ENCODE results near the gene CEP76. TPM values are rescaled to one million over a fixed set of nuclear protein-coding genes. Genes with fewer than 3 reads are reported as not detected.
"Not testable (repeated sequence)": the region's sequence is repeated elsewhere in the genome, so short reads cannot be mapped to it uniquely, and the experiment has no call there.

Gene CEP76
- total RNA-seq, 2 experiments from 2014 or later = 13.0 to 15.2 TPM

GRCh38 chr18:12656605-12656937 is 46.0 kb downstream of the CEP76 start:
- ChIA-PET POLR2A (no interaction called here), CTCF (no interaction called here)

- ChIA-PET POLR2A (no interaction called here), CTCF (no interaction called here)
Observed at GRCh38 chr18:12654971-12655370, 47.6 kb downstream of the CEP76 start.

- ChIA-PET POLR2A (no interaction called here), CTCF (no interaction called here)
Observed at GRCh38 chr18:12652861-12653401, 49.6 kb downstream of the CEP76 start.

DNA sequence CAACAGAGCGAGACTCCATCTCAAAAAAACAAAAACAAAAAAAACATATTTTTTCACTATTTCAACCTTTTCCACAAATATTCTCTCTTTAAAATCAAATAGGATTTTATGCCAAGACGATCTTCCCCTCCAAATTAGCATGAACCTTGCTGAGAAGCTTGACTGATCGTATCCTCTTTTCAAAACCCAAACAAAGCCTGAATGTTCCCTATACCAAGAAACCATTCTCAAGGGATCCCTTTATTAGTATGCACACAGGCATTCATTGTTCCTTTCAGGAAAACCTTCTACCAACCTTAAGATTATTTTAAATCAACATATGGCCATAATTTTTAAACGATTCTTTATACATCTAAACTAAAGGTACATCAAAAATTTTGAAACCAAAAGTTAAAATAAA is 50.9 kb downstream of the CEP76 start:
- ChIA-PET CTCF (no interaction called here), POLR2A (no interaction called here)

GRCh38 chr18:12647773-12648172 is 54.8 kb downstream of the CEP76 start:
- ChIA-PET POLR2A (no interaction called here), CTCF (no interaction called here)

- ChIA-PET POLR2A (no interaction called here), CTCF (no interaction called here)
Observed at GRCh38 chr18:12645751-12646203, 56.7 kb downstream of the CEP76 start.

GRCh38 chr18:12645254-12645653 is 57.3 kb downstream of the CEP76 start:
- CTCF ChIA-PET = no interaction called here

GRCh38 chr18:12643756-12644155 is 58.8 kb downstream of the CEP76 start:
- CTCF ChIA-PET, POLR2A ChIA-PET: not testable (repeated sequence)

More at GRCh38 chr18:12645254-12645653, 57.3 kb downstream of the CEP76 start:
- POLR2A ChIA-PET = no interaction called here

DNA sequence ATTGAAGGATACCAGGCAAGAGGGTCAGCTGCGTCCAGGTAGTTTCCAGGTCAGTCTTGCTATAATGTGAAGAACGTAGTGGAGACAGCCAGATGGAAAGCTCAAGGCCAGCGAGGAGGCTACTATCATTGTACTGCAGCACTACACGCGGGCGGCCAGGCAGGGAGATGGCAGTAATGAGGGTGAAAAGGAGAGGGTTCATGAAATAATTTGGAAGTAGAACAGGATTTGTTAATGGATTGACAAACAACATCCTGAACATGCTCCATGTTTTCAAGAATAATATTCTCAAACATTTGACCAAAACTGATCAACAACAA is 61.7 kb downstream of the CEP76 start:
- ChIA-PET POLR2A (no interaction called here), CTCF (no interaction called here)

GRCh38 chr18:12639990-12640880 is 62.3 kb downstream of the CEP76 start:
- CTCF ChIA-PET = no interaction called here
- POLR2A ChIA-PET = no interaction called here

GRCh38 chr18:12638644-12639124 is 63.8 kb downstream of the CEP76 start:
- ChIA-PET POLR2A (no interaction called here), CTCF (no interaction called here)

DNA sequence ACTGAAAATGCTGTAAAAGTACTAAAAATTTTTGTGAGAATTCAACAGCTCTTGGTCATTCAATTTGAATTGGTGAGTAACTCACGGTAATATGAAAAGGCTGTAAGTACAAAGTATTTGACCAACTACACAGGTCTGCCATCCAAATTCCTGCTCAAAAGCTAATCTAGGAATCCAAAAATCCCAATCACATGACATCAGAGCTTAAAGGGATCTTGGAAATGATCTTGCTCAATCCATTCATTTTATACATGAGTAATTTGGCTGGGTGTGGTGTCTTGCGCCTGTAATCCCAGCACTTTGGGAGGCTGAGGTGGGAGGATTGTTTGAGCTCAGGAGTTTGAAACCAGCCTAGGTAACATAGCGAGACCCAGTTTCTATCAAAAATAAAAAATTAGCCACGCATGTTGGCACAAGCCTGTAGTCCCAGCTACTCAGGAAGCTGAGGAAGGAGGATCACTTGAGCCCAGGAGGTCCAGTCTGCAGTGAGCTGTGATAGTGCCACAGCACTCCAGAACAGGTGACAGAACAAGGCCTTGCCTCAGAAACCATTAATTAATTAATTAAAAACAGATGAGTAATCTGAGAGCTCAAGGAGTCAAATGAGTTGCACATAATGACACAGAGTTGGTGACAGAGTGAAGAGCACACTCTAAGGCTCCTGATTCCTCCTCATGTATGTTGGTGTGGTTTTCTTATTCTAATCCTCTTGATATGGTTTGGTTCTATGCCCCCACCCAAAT is 64.5 kb downstream of the CEP76 start:
- POLR2A ChIA-PET = no interaction called here
- CTCF ChIA-PET = no interaction called here

DNA sequence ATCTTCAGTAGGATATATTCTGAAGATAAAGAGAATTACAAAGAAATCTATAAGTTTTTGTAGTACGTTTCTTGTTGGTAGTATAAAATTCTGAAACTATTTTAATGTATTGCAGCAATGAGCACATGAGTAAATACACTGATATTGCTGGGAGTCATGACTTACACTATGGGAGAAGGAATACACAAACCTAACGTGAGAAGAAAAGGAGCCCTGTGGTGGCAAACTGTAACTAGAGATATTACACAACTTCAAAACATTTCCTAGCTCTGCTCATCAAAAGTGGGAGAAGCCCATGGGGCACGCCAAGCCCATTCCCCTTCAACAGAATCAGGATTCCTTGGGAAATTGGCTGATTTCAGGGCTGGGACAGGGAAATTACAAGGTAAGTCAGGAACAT is 65.1 kb downstream of the CEP76 start:
- ChIA-PET CTCF (no interaction called here), POLR2A (no interaction called here)

DNA sequence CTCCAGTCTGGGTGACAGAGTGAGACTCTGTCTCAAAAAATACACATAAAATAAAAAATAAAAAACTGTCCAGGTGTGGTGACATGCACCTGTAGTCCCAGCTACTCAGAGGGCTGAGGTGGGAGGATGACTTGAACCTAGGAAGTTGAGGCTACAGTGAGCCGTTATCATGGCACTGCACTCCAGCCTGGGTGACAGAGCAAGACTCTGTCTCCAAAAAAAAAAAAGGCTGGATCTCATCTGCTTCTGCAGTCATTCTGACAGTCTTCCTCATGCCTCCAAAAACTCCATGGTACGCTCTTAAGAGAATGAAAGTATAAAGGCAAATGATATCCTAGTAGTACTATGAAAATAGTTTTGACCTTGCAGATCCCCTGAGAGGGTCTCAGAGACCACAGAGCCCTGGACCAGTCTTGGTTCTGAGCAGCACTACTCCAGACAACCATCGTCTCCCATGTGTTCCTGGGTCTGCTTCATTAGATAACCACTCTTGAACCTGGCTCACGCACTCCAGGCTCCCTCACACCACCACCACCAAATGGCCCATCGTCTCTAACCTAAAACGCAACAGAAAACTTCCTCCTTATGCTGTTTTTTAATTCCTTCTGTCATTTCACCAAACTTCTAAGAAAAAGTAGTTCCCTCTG is 70.6 kb downstream of the CEP76 start:
- CTCF ChIA-PET = no interaction called here
- POLR2A ChIA-PET = no interaction called here

DNA sequence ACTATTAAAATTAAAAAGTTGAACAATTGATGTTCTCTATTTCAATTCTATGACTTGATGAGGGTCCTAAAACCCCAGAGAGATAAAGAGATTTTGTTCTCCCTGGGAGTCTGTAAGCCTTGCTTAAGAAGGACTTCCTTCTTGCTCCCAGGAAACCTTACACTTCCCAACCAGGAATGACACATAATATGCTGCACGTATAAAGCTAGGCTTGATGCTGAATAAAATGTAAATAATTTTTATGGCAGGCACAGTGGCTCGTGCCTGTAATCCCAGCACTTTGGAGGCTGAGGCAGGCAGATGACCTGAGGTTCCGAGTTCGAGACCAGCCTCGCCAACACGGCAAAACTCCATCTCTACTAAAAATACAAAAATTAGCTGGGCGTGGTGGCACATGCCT is 72.4 kb downstream of the CEP76 start:
- POLR2A ChIA-PET = no interaction called here
- CTCF ChIA-PET = no interaction called here

GRCh38 chr18:12628706-12629702 is 73.5 kb downstream of the CEP76 start:
- ChIA-PET POLR2A (no interaction called here), CTCF (no interaction called here)

DNA sequence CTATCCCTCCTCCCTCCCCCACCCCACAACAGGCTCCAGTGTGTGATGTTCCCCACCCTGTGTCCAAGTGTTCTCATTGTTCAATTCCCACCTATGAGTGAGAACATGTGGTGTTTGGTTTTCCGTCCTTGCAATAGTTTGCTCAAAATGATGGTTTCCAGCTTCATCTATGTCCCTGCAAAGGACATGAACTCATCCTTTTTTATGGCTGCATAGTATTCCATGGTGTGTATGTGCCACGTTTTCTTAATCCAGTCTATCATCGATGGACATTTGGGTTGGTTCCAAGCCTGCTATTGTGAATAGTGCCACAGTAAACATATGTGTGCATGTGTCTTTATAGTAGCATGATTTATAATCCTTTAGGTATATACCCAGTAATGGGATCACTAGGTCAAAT is 75.3 kb downstream of the CEP76 start:
- POLR2A ChIA-PET = not testable (repeated sequence)

GRCh38 chr18:12625241-12625640 is 77.3 kb downstream of the CEP76 start:
- ChIA-PET CTCF (interaction anchor here (0.6 kb wide), 1 partner anchor 295 kb away, joined by 5 read pairs; no protein-coding TSS in a partner anchor), POLR2A (no interaction called here)

More for the DNA sequence above, 75.3 kb downstream of the CEP76 start:
- CTCF ChIA-PET = not testable (repeated sequence)

All from activated CD8-positive, alpha-beta memory T cell treated with anti-CD3 and anti-CD28 coated beads for 36 hours (primary cell).